Natural killer cell (primary cell): ENCODE data around the gene ALB. TPM values are rescaled to one million over a fixed set of nuclear protein-coding genes. Genes with fewer than 3 reads are reported as not detected.

Experiments
- ATAC-seq, 3 donors: fragments of 150-1000 bp in 2 of 3; fragments of 200-7000 bp in 1 of 3; cut with Tn5 transposase; 1 replicate in 1 of 3; 2 replicates in 2 of 3; pipeline ENCODE4 v1.10.0; 2021; ENCODE audit warnings: mild to moderate bottlenecking in 2 of 3, moderate library complexity in 2 of 3
- DNase-seq, 2 donors: peaks; one replicate each; pipeline versions ENCODE4 v3.0.0 to v3.0.0-alpha.2; 2013 to 2021; ENCODE audit warnings: mixed read lengths in 1 of 2
- H3K27ac ChIP-seq: one replicate; pipeline ENCODE4 v1.5.1; 2013; ENCODE audit warnings: mild to moderate bottlenecking, low read length
- H3K27me3 ChIP-seq: one replicate; pipeline ENCODE4 v1.6.1; 2013; ENCODE audit warnings: low read length; ENCODE audit not compliant: control insufficient read depth, insufficient read depth
- H3K36me3 ChIP-seq: one replicate; pipeline ENCODE4 v1.6.1; 2013; ENCODE audit warnings: low read length; ENCODE audit not compliant: control insufficient read depth, insufficient read depth
- H3K4me1 ChIP-seq: one replicate; pipeline ENCODE4 v1.6.1; 2013; ENCODE audit warnings: low read length; ENCODE audit not compliant: control insufficient read depth, insufficient read depth
- H3K4me3 ChIP-seq: one replicate; pipeline ENCODE4 v1.5.1; 2013; ENCODE audit warnings: low read length
- H3K9me3 ChIP-seq: one replicate; pipeline ENCODE4 v1.6.1; 2013; ENCODE audit warnings: low read length; ENCODE audit not compliant: control insufficient read depth, insufficient read depth
- H3K27ac Mint-ChIP-seq, 2 donors: one replicate each; pipeline ENCODE4 v1.8.0; 2022; ENCODE audit warnings: mild to moderate bottlenecking in 2 of 2, mixed read lengths in 2 of 2, moderate library complexity in 1 of 2
- H3K27me3 Mint-ChIP-seq, 2 donors: one replicate each; pipeline ENCODE4 v1.8.0; 2022; ENCODE audit warnings: low read depth in 2 of 2, mixed read lengths in 2 of 2
- H3K36me3 Mint-ChIP-seq: one replicate; pipeline ENCODE4 v1.8.0; 2022; ENCODE audit warnings: mixed read lengths
- H3K4me1 Mint-ChIP-seq, 2 donors: one replicate each; pipeline ENCODE4 v1.8.0; 2022; ENCODE audit warnings: mixed read lengths in 2 of 2
- H3K4me3 Mint-ChIP-seq: one replicate; pipeline ENCODE4 v1.8.0; 2022; ENCODE audit warnings: mild to moderate bottlenecking, moderate library complexity, mixed read lengths
- H3K9me3 Mint-ChIP-seq, 2 donors: one replicate each; pipeline ENCODE4 v1.8.0; 2022; ENCODE audit warnings: mixed read lengths in 2 of 2
- CTCF ChIP-seq: fragments of 200-600 bp; IDR thresholded peaks from one replicate; pipeline ENCODE4 v1.8.0; 2022; ENCODE audit warnings: antibody characterized with exemption
- WGBS: methylation state at CpG from one replicate; pipeline ENCODE4 v1.1.7; 2013; ENCODE audit warnings: missing lambda C conversion rate; ENCODE audit not compliant: insufficient coverage; 5-methylcytosine and 5-hydroxymethylcytosine counted together
- intact Hi-C: fragments of 100-400 bp; cut with micrococcal nuclease; formaldehyde crosslinking; loops from one replicate; pipeline ENCODE4 v1.14.2; 2022
- total RNA-seq, 4 donors: library from RNA; stranded (reverse); fragments of 120-200 nt in 1 of 4; gene quantifications; one replicate each; pipeline versions ENCODE4 v1.2.3 to v1.2.4, GENCODE V29; 2013 to 2022

ALB gene
- total RNA-seq, 3 donors from 2014 or later (not counting 1 experiment from before 2014, with no cell fraction given): not detected

- Mint-ChIP-seq H3K36me3 (no peaks in the 10 kb centered on the region), H3K27me3 (peaks cover 0 to 3% of the 10 kb centered on the region in 2 donors), H3K27ac (no peak overlapping the region), H3K4me3 (no peak overlapping the region), H3K4me1 (no peaks in the 10 kb centered on the region), H3K9me3 (peaks cover 0 to 3% of the 10 kb centered on the region in 2 donors)
- Histone ChIP-seq H3K4me3 (no peak overlapping the region), H3K9me3 (no peaks in the 10 kb centered on the region), H3K27ac (no peak overlapping the region), H3K4me1 (no peaks in the 10 kb centered on the region), H3K36me3 (no peaks in the 10 kb centered on the region), H3K27me3 (no peaks in the 10 kb centered on the region)
- no peak for TF ChIP-seq CTCF
- ATAC-seq (no peak), DNase-seq (no peak)
- intact Hi-C loops: no loop called here
Observed at GRCh38 chr4:73376251-73376650, 27.8 kb upstream of the ALB start.

- ATAC-seq: no peak
- H3K27ac ChIP-seq: no peak overlapping the region
- Mint-ChIP-seq H3K4me1 (no peaks in the 10 kb centered on the region), H3K4me3 (no peak overlapping the region), H3K9me3 (peaks cover 0 to 3% of the 10 kb centered on the region in 2 donors), H3K36me3 (no peaks in the 10 kb centered on the region), H3K27me3 (peaks cover 0 to 3% of the 10 kb centered on the region in 2 donors), H3K27ac (no peak overlapping the region)
- intact Hi-C loops: no loop called here
- no peaks in the 10 kb centered on the region for H3K36me3 ChIP-seq
- H3K27me3 ChIP-seq: no peaks in the 10 kb centered on the region
- H3K4me3 ChIP-seq: no peak overlapping the region
- WGBS: 83% methylated on average over 4 of the region's 4 CpGs
- H3K9me3 ChIP-seq: no peaks in the 10 kb centered on the region
- no peak for TF ChIP-seq CTCF
- no peaks in the 10 kb centered on the region for H3K4me1 ChIP-seq
- DNase-seq: no peak
Observed at GRCh38 chr4:73376976-73377375, 27.1 kb upstream of the ALB start.

DNA sequence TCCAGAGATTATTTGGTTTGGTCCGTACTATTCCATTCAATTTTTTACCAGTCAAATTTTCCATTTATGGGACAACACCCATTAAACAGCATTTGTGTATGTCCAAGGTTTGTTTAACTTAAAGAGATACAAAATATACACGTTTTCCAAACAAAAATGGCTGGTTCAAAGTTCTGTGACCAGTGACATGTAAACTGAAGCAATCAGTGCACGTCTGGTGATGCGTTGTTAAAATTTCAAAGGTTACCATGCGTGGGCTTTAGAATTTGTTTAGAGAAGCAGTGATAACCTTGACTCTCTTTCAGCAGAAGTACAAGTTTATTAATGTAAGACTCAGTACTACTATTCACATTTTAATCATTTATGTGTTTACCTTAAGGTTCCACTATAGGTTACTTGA lies 25.2 kb upstream of the ALB start:
- WGBS: 88% methylated on average over 4 of the region's 5 CpGs

More for the DNA sequence above, 25.2 kb upstream of the ALB start:
- no peaks in the 10 kb centered on the region for H3K36me3 ChIP-seq
- no peak overlapping the region for H3K4me3 ChIP-seq
- peaks cover 0 to 3% of the 10 kb centered on the region in 2 donors for H3K9me3 Mint-ChIP-seq
- DNase-seq (no peak), ATAC-seq (no peak)
- no peaks in the 10 kb centered on the region for H3K36me3 Mint-ChIP-seq
- H3K4me1 Mint-ChIP-seq: no peaks in the 10 kb centered on the region
- H3K27ac ChIP-seq: no peak overlapping the region
- intact Hi-C loops: no loop called here
- H3K27me3 ChIP-seq: no peaks in the 10 kb centered on the region
- H3K4me1 ChIP-seq: no peaks in the 10 kb centered on the region
- no peak for TF ChIP-seq CTCF
- H3K27me3 Mint-ChIP-seq: peaks cover 0 to 3% of the 10 kb centered on the region in 2 donors
- H3K27ac Mint-ChIP-seq: no peak overlapping the region
- no peak overlapping the region for H3K4me3 Mint-ChIP-seq
- no peaks in the 10 kb centered on the region for H3K9me3 ChIP-seq
